HCT116 (cell line): ENCODE results near the gene ZFHX3. TPM values are rescaled to one million over a fixed set of nuclear protein-coding genes. Genes with fewer than 3 reads are reported as not detected.

Experiments used
- ATAC-seq: fragments of 200-7000 bp; cut with Tn5 transposase; 2 replicates; pipeline ENCODE4 v1.9.1; 2020; ENCODE audit warnings: mild to moderate bottlenecking, moderate library complexity
- BruUV-seq: library from RNA; stranded (reverse); fragments of 400-500 nt; replicated peaks from 2 replicates; lab custom pipeline; 2021; lab: Mats Ljungman, UMichigan
- CTCF ChIA-PET: fragments of 300-600 bp; sonication (Branson Sonifier 250); formaldehyde crosslinking; loops from one replicate; lab custom pipeline; 2021; ENCODE audit warnings: antibody characterized with exemption; lab: Charles Lee
- POLR2A ChIA-PET: fragments of 300-600, 350-600 bp; sonication (Branson Sonifier 250); formaldehyde crosslinking; loops from one replicate; lab custom pipeline; 2021; ENCODE audit warnings: antibody characterized with exemption; lab: Charles Lee
- RAD21 ChIA-PET, 2 experiments: fragments of 300-600 bp; sonication (Branson Sonifier 250); formaldehyde crosslinking; loops; one replicate each; lab custom pipeline; 2023; ENCODE audit warnings: low total read pairs in 2 of 2; ENCODE audit not compliant: uncharacterized antibody in 2 of 2, unreplicated experiment in 2 of 2, low non-redundant PET in 1 of 2; lab: Charles Lee
- DNase-seq: peaks from one replicate; pipeline ENCODE4 v3.0.0-alpha.2; 2010; ENCODE audit warnings: low read depth, low spot score
- H2AFZ ChIP-seq: fragments of 200-600 bp; shearing (Covaris generic), sonication (generic); 2 replicates; pipeline ENCODE4 v1.6.1; 2017; ENCODE audit warnings: low read depth, mixed run types, mixed read lengths, antibody characterized with exemption, low read length; ENCODE audit not compliant: poor library complexity, severe bottlenecking
- H3K27ac ChIP-seq: 2 replicates; pipeline ENCODE4 v1.5.1; 2012; ENCODE audit warnings: low read depth, low read length
- H3K27me3 ChIP-seq: fragments of 200-600 bp; sonication (generic); 2 replicates; pipeline ENCODE4 v1.6.1; 2016; ENCODE audit warnings: mixed run types, low read length, mixed read lengths; ENCODE audit not compliant: insufficient read depth
- H3K36me3 ChIP-seq, 2 experiments: fragments of 200-500 bp in 1 of 2; fragments of 200-600 bp in 1 of 2; sonication (Bioruptor generic) in 1 of 2; sonication (generic) in 1 of 2; 2 replicates each; pipeline versions ENCODE4 v1.5.1 to v1.6.1; 2014 to 2016; ENCODE audit warnings: low read length in 2 of 2, inconsistent platforms in 1 of 2, mixed read lengths in 1 of 2, mixed run types in 1 of 2; ENCODE audit not compliant: insufficient read depth in 2 of 2, control insufficient read depth in 1 of 2
- H3K4me1 ChIP-seq, 2 experiments: fragments of 200-600 bp in 1 of 2; sonication (generic) in 1 of 2; 2 replicates each; pipeline versions ENCODE4 v1.5.1 to v1.6.1; 2012 to 2017; ENCODE audit warnings: low read length in 2 of 2, inconsistent platforms in 1 of 2, mild to moderate bottlenecking in 1 of 2, mixed read lengths in 1 of 2, mixed run types in 1 of 2, moderate library complexity in 1 of 2; ENCODE audit not compliant: insufficient read depth in 2 of 2, control insufficient read depth in 1 of 2
- H3K4me2 ChIP-seq: fragments of 200-600 bp; sonication (generic); 2 replicates; pipeline ENCODE4 v1.6.1; 2017; ENCODE audit warnings: mixed run types, low read length, mixed read lengths
- H3K4me3 ChIP-seq, 2 experiments: fragments of 200-600 bp in 1 of 2; sonication (generic) in 1 of 2; replicated peaks in 1 of 2; 2 replicates each; pipeline ENCODE4 v1.5.1; 2011 to 2016; ENCODE audit warnings: low read length in 2 of 2, control low read depth in 1 of 2, low read depth in 1 of 2, mild to moderate bottlenecking in 1 of 2, mixed read lengths in 1 of 2, mixed run types in 1 of 2
- H3K79me2 ChIP-seq: fragments of 200-600 bp; sonication (generic); 2 replicates; pipeline ENCODE4 v1.6.1; 2017; ENCODE audit warnings: mild to moderate bottlenecking, mixed run types, low read length, moderate library complexity, mixed read lengths; ENCODE audit not compliant: insufficient read depth
- H3K9ac ChIP-seq: fragments of 200-600 bp; sonication (generic); 2 replicates; pipeline ENCODE4 v1.6.1; 2016; ENCODE audit warnings: low read length, mixed read lengths
- H3K9me2 ChIP-seq: fragments of 200-600 bp; sonication (generic), shearing (Covaris generic); 2 replicates; pipeline ENCODE4 v1.6.1; 2017; ENCODE audit warnings: mixed run types, mild to moderate bottlenecking, moderate library complexity; ENCODE audit not compliant: insufficient read depth
- H3K9me3 ChIP-seq, 2 experiments: fragments of 200-500 bp in 1 of 2; fragments of 200-600 bp in 1 of 2; sonication (Bioruptor generic) in 1 of 2; sonication (generic) in 1 of 2; 2 replicates each; pipeline ENCODE4 v1.6.1; 2014 to 2017; ENCODE audit warnings: low read length in 2 of 2, mixed read lengths in 2 of 2, inconsistent platforms in 1 of 2, low read depth in 1 of 2, mild to moderate bottlenecking in 1 of 2, mixed run types in 1 of 2, moderate library complexity in 1 of 2; ENCODE audit not compliant: control insufficient read depth in 1 of 2, insufficient read depth in 1 of 2
- H4K20me1 ChIP-seq: fragments of 200-600 bp; sonication (generic), shearing (Covaris generic); 2 replicates; pipeline ENCODE4 v1.6.1; 2017; ENCODE audit warnings: mixed run types, mild to moderate bottlenecking, moderate library complexity; ENCODE audit not compliant: insufficient read depth
- ELF1 ChIP-seq: IDR thresholded peaks from 2 replicates; pipeline ENCODE4 v1.6.1; 2012; ENCODE audit warnings: low read depth, borderline replicate concordance
- EZH2phosphoT487 ChIP-seq: fragments of 200-600 bp; IDR thresholded peaks from 2 replicates; pipeline ENCODE4 v1.6.1; 2018; ENCODE audit warnings: antibody characterized with exemption, borderline replicate concordance
- SIN3A ChIP-seq: IDR thresholded peaks from 2 replicates; pipeline ENCODE4 v1.6.1; 2012; ENCODE audit warnings: low read depth
- ZNF274 ChIP-seq: fragments of 200-500 bp; sonication (Bioruptor generic); IDR thresholded peaks from 2 replicates; pipeline ENCODE4 v1.6.1; 2014; ENCODE audit warnings: mild to moderate bottlenecking, low read depth, low read length, inconsistent platforms
- intact Hi-C: fragments of 100-400 bp; cut with micrococcal nuclease; formaldehyde crosslinking; loops from 2 replicates; pipeline ENCODE4 v1.10.0; 2022
- total RNA-seq: library from RNA; stranded (reverse); gene quantifications from one replicate; pipeline ENCODE4 v1.2.1, GENCODE V29; 2021; ENCODE audit not compliant: unreplicated experiment
- TF ChIP-seq, protein P1 (sequence below): IDR thresholded peaks from 2 replicates; pipeline ENCODE4 v1.6.1; 2011; ENCODE audit warnings: mild to moderate bottlenecking, low read length, moderate library complexity; ENCODE audit not compliant: insufficient replicate concordance; ENCODE audit errors: extremely low read depth

ZFHX3 gene
- total RNA-seq, 1 experiment from 2014 or later = 6.3 TPM

DNA sequence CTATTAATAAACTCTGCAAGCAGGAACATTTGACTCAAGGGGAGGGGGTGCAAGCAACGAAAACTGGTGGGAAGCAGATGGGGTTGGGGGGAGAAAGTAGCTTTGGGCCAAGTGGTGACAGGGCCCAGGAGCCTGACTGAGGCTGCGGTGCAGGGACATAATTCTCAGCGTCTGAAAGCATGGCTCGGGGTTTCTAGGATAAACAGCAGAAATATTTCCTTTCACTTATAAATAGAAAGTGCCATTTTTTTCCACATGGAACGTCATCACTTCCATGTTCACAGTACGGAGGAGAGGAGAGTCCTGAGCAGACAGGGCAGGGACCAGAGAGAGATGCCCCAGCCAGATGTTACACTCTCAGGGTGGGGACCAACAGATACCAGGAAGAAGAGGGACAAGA, 197.1 kb downstream of the ZFHX3 start:
- BruUV-seq = no TSS peak
- no peaks in the 10 kb centered on the region for H3K36me3 ChIP-seq
- no peaks in the 10 kb centered on the region for H3K79me2 ChIP-seq

DNA sequence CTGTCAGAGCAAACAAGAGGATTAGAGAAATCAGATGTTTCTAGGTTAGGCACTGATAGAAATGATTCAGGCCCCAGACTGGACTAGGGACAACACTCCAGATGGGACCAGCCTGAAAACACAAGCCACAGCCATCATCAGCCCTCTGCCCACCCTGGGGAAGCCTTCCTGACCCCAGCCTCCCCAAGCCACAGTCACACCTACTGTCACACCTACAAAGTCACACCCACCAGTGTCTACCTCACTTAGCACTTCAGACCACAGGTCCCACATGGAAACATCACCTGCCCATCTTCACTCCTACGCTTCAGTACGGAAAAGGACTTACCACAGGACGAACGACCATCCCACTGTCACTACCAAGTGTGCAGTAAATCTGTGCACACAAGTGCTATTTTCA, 197.9 kb downstream of the ZFHX3 start:
- DNase-seq (no peak), ATAC-seq (no peak)
- H3K27ac ChIP-seq = no peak overlapping the region
- H3K9ac ChIP-seq = no peak overlapping the region
- H3K36me3 ChIP-seq = no peaks in the 10 kb centered on the region
- H3K9me2 ChIP-seq = no peaks in the 10 kb centered on the region
- peaks cover 14 to 25% of the 10 kb centered on the region in 2 experiments for H3K4me1 ChIP-seq
- no peak overlapping the region for H3K4me2 ChIP-seq
- CTCF ChIA-PET = interaction anchor here (1.3 to 3.8 kb wide), 3 partner anchors 7 to 326 kb away, joined by 4 to 25 read pairs (median 6); no protein-coding TSS in a partner anchor
- H3K27me3 ChIP-seq = no peaks in the 10 kb centered on the region
- H3K4me3 ChIP-seq = no peak overlapping the region
- no TSS peak for BruUV-seq
- no peaks in the 10 kb centered on the region for H3K79me2 ChIP-seq
- TF ChIP-seq ELF1 (no peak), SIN3A (no peak), EZH2phosphoT487 (no peak)
- TF ChIP-seq, protein P1, sequence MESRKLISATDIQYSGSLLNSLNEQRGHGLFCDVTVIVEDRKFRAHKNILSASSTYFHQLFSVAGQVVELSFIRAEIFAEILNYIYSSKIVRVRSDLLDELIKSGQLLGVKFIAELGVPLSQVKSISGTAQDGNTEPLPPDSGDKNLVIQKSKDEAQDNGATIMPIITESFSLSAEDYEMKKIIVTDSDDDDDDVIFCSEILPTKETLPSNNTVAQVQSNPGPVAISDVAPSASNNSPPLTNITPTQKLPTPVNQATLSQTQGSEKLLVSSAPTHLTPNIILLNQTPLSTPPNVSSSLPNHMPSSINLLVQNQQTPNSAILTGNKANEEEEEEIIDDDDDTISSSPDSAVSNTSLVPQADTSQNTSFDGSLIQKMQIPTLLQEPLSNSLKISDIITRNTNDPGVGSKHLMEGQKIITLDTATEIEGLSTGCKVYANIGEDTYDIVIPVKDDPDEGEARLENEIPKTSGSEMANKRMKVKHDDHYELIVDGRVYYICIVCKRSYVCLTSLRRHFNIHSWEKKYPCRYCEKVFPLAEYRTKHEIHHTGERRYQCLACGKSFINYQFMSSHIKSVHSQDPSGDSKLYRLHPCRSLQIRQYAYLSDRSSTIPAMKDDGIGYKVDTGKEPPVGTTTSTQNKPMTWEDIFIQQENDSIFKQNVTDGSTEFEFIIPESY = no peak
- TF ChIP-seq, all 23 proteins: peak for 0
- no peaks in the 10 kb centered on the region for H4K20me1 ChIP-seq
- H2AFZ ChIP-seq = no peak overlapping the region
- ChIA-PET RAD21 (no interaction called here), POLR2A (no interaction called here)
- H3K9me3 ChIP-seq = no peaks in the 10 kb centered on the region
- intact Hi-C loops = no loop called here

More for the DNA sequence above, 197.1 kb downstream of the ZFHX3 start:
- ChIA-PET RAD21 (no interaction called here), CTCF (no interaction called here), POLR2A (no interaction called here)
- no peak overlapping the region for H3K27ac ChIP-seq
- H3K27me3 ChIP-seq = no peaks in the 10 kb centered on the region
- no peak overlapping the region for H2AFZ ChIP-seq
- no peaks in the 10 kb centered on the region for H3K9me3 ChIP-seq
- no peak for TF ChIP-seq ZNF274
- TF ChIP-seq, protein P1 = no peak
- ATAC-seq = no peak
- no peaks in the 10 kb centered on the region for H4K20me1 ChIP-seq
- intact Hi-C loops = no loop called here
- H3K9me2 ChIP-seq = no peaks in the 10 kb centered on the region
- no peak overlapping the region for H3K9ac ChIP-seq
- H3K4me2 ChIP-seq = no peak overlapping the region
- peaks cover 14 to 25% of the 10 kb centered on the region in 2 experiments for H3K4me1 ChIP-seq
- H3K4me3 ChIP-seq = no peak overlapping the region
- no peak for DNase-seq
